Gastrocnemius medialis (tissue), 4 donors: ENCODE data around the gene TFF1. TPM values are rescaled to one million over a fixed set of nuclear protein-coding genes. Genes with fewer than 3 reads are reported as not detected.

Experiments used
- ATAC-seq, 2 donors: fragments of 150-250 bp; one replicate each; pipeline ENCODE4 v1.9.1; 2016
- DNase-seq, 2 donors: peaks; one replicate each; pipeline ENCODE4 v3.0.0-alpha.2; 2019
- H3K27ac ChIP-seq, 4 donors: fragments of 200-600 bp; sonication (generic); 1 replicate in 1 of 4; 2 replicates in 3 of 4; pipeline ENCODE4 v1.5.1; 2016 to 2018; ENCODE audit warnings: mild to moderate bottlenecking in 2 of 4, moderate library complexity in 1 of 4
- H3K27me3 ChIP-seq, 3 donors: fragments of 200-600 bp; sonication (generic) in 2 of 3; 1 replicate in 1 of 3; 2 replicates in 2 of 3; pipeline versions ENCODE4 v1.5.1 to v1.6.0; 2016 to 2019; ENCODE audit warnings: mild to moderate bottlenecking in 1 of 3, moderate library complexity in 1 of 3
- H3K36me3 ChIP-seq, 2 donors: fragments of 200-600 bp; sonication (generic) in 1 of 2; one replicate each; pipeline ENCODE4 v1.5.1; 2017 to 2018
- H3K4me1 ChIP-seq, 2 donors: fragments of 200-600 bp; sonication (generic) in 1 of 2; one replicate each; pipeline ENCODE4 v1.5.1; 2016 to 2017; ENCODE audit warnings: mild to moderate bottlenecking in 2 of 2
- H3K4me3 ChIP-seq, 4 donors: fragments of 200-600 bp; sonication (generic) in 3 of 4; 1 replicate in 1 of 4; 2 replicates in 3 of 4; pipeline ENCODE4 v1.5.1; 2016 to 2019; ENCODE audit warnings: mild to moderate bottlenecking in 2 of 4
- H3K9me3 ChIP-seq, 3 donors: fragments of 200-600 bp; sonication (generic) in 2 of 3; 1 replicate in 1 of 3; 2 replicates in 2 of 3; pipeline ENCODE4 v1.5.1; 2016 to 2019
- CTCF ChIP-seq, 5 experiments: fragments of 450-650 bp in 3 of 5; fragments of 200-600 bp in 2 of 5; sonication (generic) in 2 of 5; IDR thresholded peaks in 4 of 5; conservative IDR thresholded peaks in 1 of 5; 1 replicate in 4 of 5; 2 replicates in 1 of 5; pipeline ENCODE4 v1.5.1; 2016 to 2019; ENCODE audit warnings: antibody characterized with exemption in 5 of 5, mild to moderate bottlenecking in 3 of 5, moderate library complexity in 3 of 5
- POLR2A ChIP-seq, 2 donors: fragments of 450-650 bp; IDR thresholded peaks; one replicate each; pipeline ENCODE4 v1.6.1; 2017; ENCODE audit warnings: antibody characterized with exemption in 2 of 2, mild to moderate bottlenecking in 2 of 2, moderate library complexity in 2 of 2
- in situ Hi-C, 4 donors: fragments of 200-750 bp; cut with MboI; loops; one replicate each; pipeline versions ENCODE4 v1.15.0 to v1.8.0; 2017; ENCODE audit warnings: low sequenced_read_pairs in 4 of 4
- intact Hi-C: fragments of 100-400 bp; cut with DNase I; formaldehyde crosslinking; loops from one replicate; pipeline ENCODE4 v1.15.1; 2023; ENCODE audit warnings: low total_unique reads
- total RNA-seq, 4 donors: library from RNA; depleted of rRNA; stranded (reverse); fragments of >200 nt; gene quantifications; one replicate each; pipeline versions ENCODE4 v1.1.0 to v1.2.3, GENCODE V29; 2016

Gene TFF1
- total RNA-seq, 4 donors from 2014 or later: not detected

- Histone ChIP-seq H3K27ac (no peak overlapping the region), H3K9me3 (no peaks in the 10 kb centered on the region), H3K27me3 (peaks cover 20 to 28% (median 23%) of the 10 kb centered on the region in 3 donors), H3K4me1 (no peaks in the 10 kb centered on the region), H3K36me3 (no peaks in the 10 kb centered on the region), H3K4me3 (no peak overlapping the region)
- in situ Hi-C loops (no loop called here), intact Hi-C loops (no loop called here)
- ATAC-seq (no peak), DNase-seq (no peak)
- TF ChIP-seq POLR2A (IDR thresholded peaks at IDR 0.05): no peak
- no peak for TF ChIP-seq CTCF (IDR thresholded peaks at IDR 0.05 in 4 of 5, conservative IDR thresholded peaks at IDR 0.05 in 1 of 5)
Measured at GRCh38 chr21:42362700-42363099, 3.6 kb downstream of the TFF1 start.

- ATAC-seq (no peak), DNase-seq (no peak)
- Histone ChIP-seq H3K27ac (no peak overlapping the region), H3K4me1 (no peaks in the 10 kb centered on the region), H3K9me3 (no peaks in the 10 kb centered on the region), H3K4me3 (no peak overlapping the region), H3K27me3 (peaks cover 20 to 28% (median 23%) of the 10 kb centered on the region in 3 donors), H3K36me3 (no peaks in the 10 kb centered on the region)
- in situ Hi-C loops: no loop called here
- TF ChIP-seq POLR2A (IDR thresholded peaks at IDR 0.05): no peak
- no peak for TF ChIP-seq CTCF (IDR thresholded peaks at IDR 0.05 in 4 of 5, conservative IDR thresholded peaks at IDR 0.05 in 1 of 5)
- intact Hi-C loops: no loop called here
Measured at GRCh38 chr21:42362198-42362597, 4.1 kb downstream of the TFF1 start.

- DNase-seq (no peak), ATAC-seq (no peak)
- intact Hi-C loops (no loop called here), in situ Hi-C loops (no loop called here)
- Histone ChIP-seq H3K36me3 (no peaks in the 10 kb centered on the region), H3K4me1 (no peaks in the 10 kb centered on the region), H3K27me3 (peaks cover 20 to 28% (median 23%) of the 10 kb centered on the region in 3 donors), H3K4me3 (no peak overlapping the region), H3K27ac (no peak overlapping the region), H3K9me3 (no peaks in the 10 kb centered on the region)
- TF ChIP-seq POLR2A (IDR thresholded peaks at IDR 0.05) (no peak), CTCF (IDR thresholded peaks at IDR 0.05 in 4 of 5, conservative IDR thresholded peaks at IDR 0.05 in 1 of 5) (no peak)
Measured at GRCh38 chr21:42361286-42361685, 5.0 kb downstream of the TFF1 start.

- no peaks in the 10 kb centered on the region for H3K36me3 ChIP-seq
- H3K27me3 ChIP-seq: peaks cover 20 to 28% (median 23%) of the 10 kb centered on the region in 3 donors
- no peak overlapping the region for H3K4me3 ChIP-seq
- no peaks in the 10 kb centered on the region for H3K4me1 ChIP-seq
- DNase-seq (no peak), ATAC-seq (no peak)
- intact Hi-C loops: no loop called here
- TF ChIP-seq POLR2A (IDR thresholded peaks at IDR 0.05) (no peak), CTCF (IDR thresholded peaks at IDR 0.05 in 4 of 5, conservative IDR thresholded peaks at IDR 0.05 in 1 of 5) (no peak)
- in situ Hi-C loops: no loop called here
- H3K9me3 ChIP-seq: no peaks in the 10 kb centered on the region
- H3K27ac ChIP-seq: no peak overlapping the region
Measured at GRCh38 chr21:42360317-42360716, 6.0 kb downstream of the TFF1 start.

GRCh38 chr21:42358937-42359336 is 7.4 kb downstream of the TFF1 start:
- intact Hi-C loops: no loop called here
- in situ Hi-C loops: no loop called here
- no peaks in the 10 kb centered on the region for H3K36me3 ChIP-seq
- H3K9me3 ChIP-seq: no peaks in the 10 kb centered on the region
- no peaks in the 10 kb centered on the region for H3K4me1 ChIP-seq
- no peak for DNase-seq
- no peak overlapping the region for H3K4me3 ChIP-seq
- H3K27ac ChIP-seq: no peak overlapping the region
- no peak for TF ChIP-seq CTCF (IDR thresholded peaks at IDR 0.05 in 4 of 5, conservative IDR thresholded peaks at IDR 0.05 in 1 of 5)
- no peak for TF ChIP-seq POLR2A (IDR thresholded peaks at IDR 0.05)
- ATAC-seq: no peak
- H3K27me3 ChIP-seq: peaks cover 17 to 27% (median 21%) of the 10 kb centered on the region in 3 donors
